Raji (cell line): Measurements from ENCODE around the gene RALY.

Experiments
- POLR2A ChIP-seq: IDR thresholded peaks from 2 replicates; pipeline ENCODE4 v1.6.1; 2011; ENCODE audit warnings: low read depth, low read length, control low read depth; ENCODE audit not compliant: insufficient read depth

RALY gene

GRCh38 chr20:33979094-33979493, 14.6 kb upstream of the RALY start:
- no peak for TF ChIP-seq POLR2A

GRCh38 chr20:33981347-33981746, 12.4 kb upstream of the RALY start:
- TF ChIP-seq POLR2A: no peak

- no peak for TF ChIP-seq POLR2A
These were observed 11.7 kb upstream of the RALY start for GRCh38 chr20:33981964-33982363.

GRCh38 chr20:33983371-33983770, 10.3 kb upstream of the RALY start:
- TF ChIP-seq POLR2A: no peak

GRCh38 chr20:33984182-33984719, 9.5 kb upstream of the RALY start:
- no peak for TF ChIP-seq POLR2A

GRCh38 chr20:33985280-33985679, 8.4 kb upstream of the RALY start:
- TF ChIP-seq POLR2A: no peak

GRCh38 chr20:33985830-33986229, 7.9 kb upstream of the RALY start:
- TF ChIP-seq POLR2A: no peak

- TF ChIP-seq POLR2A: no peak
These were observed 7.0 kb upstream of the RALY start for GRCh38 chr20:33986560-33987216.

GRCh38 chr20:33990075-33990474, 3.6 kb upstream of the RALY start:
- no peak for TF ChIP-seq POLR2A

GRCh38 chr20:33991502-33991901, 2.2 kb upstream of the RALY start:
- TF ChIP-seq POLR2A: no peak

- no peak for TF ChIP-seq POLR2A
These were observed 1.4 kb upstream of the RALY start for GRCh38 chr20:33992145-33992922.

- peak; percentile 97 for TF ChIP-seq POLR2A
These were observed 662 bp upstream of the RALY start for GRCh38 chr20:33992923-33993575.

- no peak for TF ChIP-seq POLR2A
These were observed 657 bp downstream of the RALY start for GRCh38 chr20:33994222-33994913.

GRCh38 chr20:33995053-33995831, 1.5 kb downstream of the RALY start:
- TF ChIP-seq POLR2A: no peak
